ENCODE results near the gene SMARCB1.

Gene SMARCB1

GRCh38 chr22:23801886-23802377 is 15.2 kb downstream of the SMARCB1 start:
- DNase-seq (ENCODE audit: low read depth in 2 of 2, low spot score in 1 of 2): no peak

GRCh38 chr22:23803001-23803819 is 16.4 kb downstream of the SMARCB1 start:
- DNase-seq (ENCODE audit: low read depth in 2 of 2, low spot score in 1 of 2): no peak

- DNase-seq (ENCODE audit: low read depth in 2 of 2, low spot score in 1 of 2): no peak
Measured at GRCh38 chr22:23804781-23805291, 18.1 kb downstream of the SMARCB1 start.

- DNase-seq (ENCODE audit: low read depth in 2 of 2, low spot score in 1 of 2): no peak
Measured at GRCh38 chr22:23806837-23807236, 20.1 kb downstream of the SMARCB1 start.

GRCh38 chr22:23812378-23812777 is 25.6 kb downstream of the SMARCB1 start:
- no peak for DNase-seq (ENCODE audit: low read depth in 2 of 2, low spot score in 1 of 2)

GRCh38 chr22:23815541-23816155 is 28.9 kb downstream of the SMARCB1 start:
- DNase-seq (ENCODE audit: low read depth in 2 of 2, low spot score in 1 of 2): no peak

GRCh38 chr22:23816156-23816976 is 29.6 kb downstream of the SMARCB1 start:
- no peak for DNase-seq (ENCODE audit: low read depth in 2 of 2, low spot score in 1 of 2)

GRCh38 chr22:23817146-23817545 is 30.4 kb downstream of the SMARCB1 start:
- DNase-seq (ENCODE audit: low read depth in 2 of 2, low spot score in 1 of 2): no peak

GRCh38 chr22:23818541-23818940 is 31.8 kb downstream of the SMARCB1 start:
- DNase-seq (ENCODE audit: low read depth in 2 of 2, low spot score in 1 of 2): no peak

GRCh38 chr22:23820748-23821211 is 34.0 kb downstream of the SMARCB1 start:
- no peak for DNase-seq (ENCODE audit: low read depth in 2 of 2, low spot score in 1 of 2)

GRCh38 chr22:23822101-23822671 is 35.4 kb downstream of the SMARCB1 start:
- no peak for DNase-seq (ENCODE audit: low read depth in 2 of 2, low spot score in 1 of 2)

- no peak for DNase-seq (ENCODE audit: low read depth in 2 of 2, low spot score in 1 of 2)
Measured at GRCh38 chr22:23823331-23823791, 36.6 kb downstream of the SMARCB1 start.

- DNase-seq (ENCODE audit: low read depth in 2 of 2, low spot score in 1 of 2): no peak
Measured at GRCh38 chr22:23824476-23825245, 37.9 kb downstream of the SMARCB1 start.

GRCh38 chr22:23825246-23825905 is 38.6 kb downstream of the SMARCB1 start:
- no peak for DNase-seq (ENCODE audit: low read depth in 2 of 2, low spot score in 1 of 2)

GRCh38 chr22:23826510-23827350 is 40.0 kb downstream of the SMARCB1 start:
- no peak for DNase-seq (ENCODE audit: low read depth in 2 of 2, low spot score in 1 of 2)

- DNase-seq (ENCODE audit: low read depth in 2 of 2, low spot score in 1 of 2): no peak
Measured at GRCh38 chr22:23827351-23827995, 40.7 kb downstream of the SMARCB1 start.

- DNase-seq (ENCODE audit: low read depth in 2 of 2, low spot score in 1 of 2): no peak
Measured at GRCh38 chr22:23828800-23829680, 42.3 kb downstream of the SMARCB1 start.
